ENCODE measurements around the gene LRFN5.
"Not testable (repeated sequence)": the region's sequence is repeated elsewhere in the genome, so short reads cannot be mapped to it uniquely, and the experiment has no call there.

Gene LRFN5

GRCh38 chr14:41900644-41901043 is 294.0 kb downstream of the LRFN5 start:
- no peak for DNase-seq

GRCh38 chr14:41901089-41901488 is 294.4 kb downstream of the LRFN5 start:
- DNase-seq = no peak

- DNase-seq = no peak
These were observed 298.8 kb downstream of the LRFN5 start for GRCh38 chr14:41905394-41905964.

GRCh38 chr14:41911155-41911554 is 304.5 kb downstream of the LRFN5 start:
- DNase-seq = not testable (repeated sequence)

- no peak for DNase-seq
These were observed 306.7 kb downstream of the LRFN5 start for GRCh38 chr14:41913398-41913797.

GRCh38 chr14:41915732-41916131 is 309.1 kb downstream of the LRFN5 start:
- DNase-seq = no peak

GRCh38 chr14:41916313-41916712 is 309.6 kb downstream of the LRFN5 start:
- no peak for DNase-seq

- DNase-seq = no peak
These were observed 318.7 kb downstream of the LRFN5 start for GRCh38 chr14:41925409-41925808.

GRCh38 chr14:41950428-41951151 is 343.9 kb downstream of the LRFN5 start:
- DNase-seq = no peak
